H1 (cell line): ENCODE results near the gene ACY1. TPM values are rescaled to one million over a fixed set of nuclear protein-coding genes. Genes with fewer than 3 reads are reported as not detected.

Experiments
- CTCF ChIA-PET: fragments of 300-600 bp; sonication (Branson Sonifier 250); formaldehyde crosslinking; loops from one replicate; lab custom pipeline; 2021; ENCODE audit not compliant: partially characterized antibody; lab: Charles Lee
- POLR2A ChIA-PET: fragments of 300-600 bp; sonication (Branson Sonifier 250); formaldehyde crosslinking; loops from one replicate; lab custom pipeline; 2021; ENCODE audit warnings: inconsistent platforms; ENCODE audit not compliant: partially characterized antibody; lab: Charles Lee
- DNase-seq, 2 experiments: peaks; one replicate each; pipeline versions ENCODE4 v3.0.0 to v3.0.0-alpha.2; 2010 to 2022; ENCODE audit warnings: low spot score in 2 of 2, low read depth in 1 of 2, mixed read lengths in 1 of 2
- FAIRE-seq: peaks from 2 replicates; lab custom pipeline; 2011; peaks lifted over from hg19 to GRCh38; lab: Jason Lieb, UNC
- H2AFZ ChIP-seq: 2 replicates; pipeline ENCODE4 v1.8.1; 2012; ENCODE audit warnings: low read length, inconsistent platforms
- H2AK5ac ChIP-seq: 2 replicates; pipeline ENCODE4 v1.6.1; 2013; ENCODE audit warnings: low read depth, low read length
- H2BK120ac ChIP-seq: replicated peaks from 2 replicates; pipeline ENCODE3; 2013; ENCODE audit warnings: low read depth, low read length, inconsistent platforms
- H2BK12ac ChIP-seq: 2 replicates; pipeline ENCODE4 v1.6.1; 2013; ENCODE audit warnings: low read depth, low read length
- H2BK15ac ChIP-seq: 2 replicates; pipeline ENCODE4 v1.6.1; 2013; ENCODE audit warnings: low read length
- H2BK20ac ChIP-seq: 2 replicates; pipeline ENCODE4 v1.6.1; 2013; ENCODE audit warnings: low read length
- H2BK5ac ChIP-seq: 2 replicates; pipeline ENCODE4 v1.6.1; 2013; ENCODE audit warnings: low read depth, low read length
- H3K14ac ChIP-seq: 2 replicates; pipeline ENCODE4 v1.6.1; 2013; ENCODE audit warnings: inconsistent platforms; ENCODE audit not compliant: insufficient read length
- H3K18ac ChIP-seq: 2 replicates; pipeline ENCODE4 v1.6.1; 2013; ENCODE audit warnings: low read length; ENCODE audit errors: extremely low read depth
- H3K23ac ChIP-seq: 2 replicates; pipeline ENCODE4 v1.6.1; 2013; ENCODE audit warnings: inconsistent platforms; ENCODE audit not compliant: insufficient read length
- H3K23me2 ChIP-seq: 2 replicates; pipeline ENCODE4 v1.6.1; 2013; ENCODE audit warnings: low read depth, low read length
- H3K27ac ChIP-seq: 2 replicates; pipeline ENCODE4 v1.6.1; 2011; ENCODE audit warnings: low read depth, low read length, inconsistent platforms
- H3K27me3 ChIP-seq, 4 experiments: replicated peaks in 1 of 4; 1 replicate in 1 of 4; 2 replicates in 3 of 4; pipeline versions ENCODE4 v1.6.1 to v1.8.1; 2011 to 2013; ENCODE audit warnings: low read length in 3 of 4, mild to moderate bottlenecking in 3 of 4, inconsistent platforms in 2 of 4, mixed read lengths in 2 of 4, moderate library complexity in 1 of 4; ENCODE audit not compliant: control insufficient read depth in 3 of 4, insufficient read depth in 3 of 4; ENCODE audit errors: extremely low read depth in 1 of 4
- H3K36me3 ChIP-seq, 4 experiments: 2 replicates each; pipeline versions ENCODE4 v1.6.1 to v1.8.1; 2011 to 2013; ENCODE audit warnings: mild to moderate bottlenecking in 4 of 4, low read length in 3 of 4, moderate library complexity in 2 of 4, control low read depth in 1 of 4, inconsistent platforms in 1 of 4; ENCODE audit not compliant: insufficient read depth in 4 of 4, control insufficient read depth in 2 of 4
- H3K4ac ChIP-seq: replicated peaks from 2 replicates; pipeline ENCODE3; 2013; ENCODE audit warnings: low read length, low read depth, mixed read lengths, inconsistent platforms; ENCODE audit not compliant: insufficient read length
- H3K4me1 ChIP-seq, 4 experiments: replicated peaks in 1 of 4; 1 replicate in 1 of 4; 2 replicates in 3 of 4; pipeline versions ENCODE4 v1.6.1 to v1.8.1; 2011 to 2013; ENCODE audit warnings: low read length in 3 of 4, inconsistent platforms in 2 of 4, mixed read lengths in 1 of 4; ENCODE audit not compliant: insufficient read depth in 4 of 4, control insufficient read depth in 3 of 4
- H3K4me2 ChIP-seq, 2 experiments: 2 replicates each; pipeline versions ENCODE4 v1.6.1 to v1.8.1; 2011 to 2013; ENCODE audit warnings: low read depth in 2 of 2, low read length in 2 of 2, control low read depth in 1 of 2, inconsistent platforms in 1 of 2, mild to moderate bottlenecking in 1 of 2; ENCODE audit not compliant: insufficient read depth in 1 of 2
- H3K4me3 ChIP-seq, 4 experiments: fragments of 200-600, 300-600 bp in 1 of 4; sonication (generic), shearing (Covaris generic), sonication (Bioruptor Twin) in 1 of 4; 2 replicates each; pipeline versions ENCODE4 v1.5.1 to v1.8.1; 2011 to 2016; ENCODE audit warnings: low read length in 4 of 4, low read depth in 3 of 4, control low read depth in 2 of 4, inconsistent platforms in 2 of 4, mild to moderate bottlenecking in 2 of 4, mixed read lengths in 1 of 4, moderate library complexity in 1 of 4; ENCODE audit not compliant: insufficient read depth in 2 of 4; ENCODE audit errors: extremely low read depth in 1 of 4
- H3K56ac ChIP-seq: replicated peaks from 2 replicates; pipeline ENCODE3; 2013; ENCODE audit warnings: low read depth, mild to moderate bottlenecking, mixed read lengths, low read length, inconsistent platforms; ENCODE audit not compliant: insufficient read length
- H3K79me1 ChIP-seq: 2 replicates; pipeline ENCODE4 v1.6.1; 2013; ENCODE audit warnings: low read depth, low read length, control low read depth
- H3K79me2 ChIP-seq, 2 experiments: 2 replicates each; pipeline versions ENCODE4 v1.6.1 to v1.8.1; 2012 to 2013; ENCODE audit warnings: low read length in 2 of 2, mild to moderate bottlenecking in 2 of 2, inconsistent platforms in 1 of 2; ENCODE audit not compliant: insufficient read depth in 2 of 2, control insufficient read depth in 1 of 2
- H3K9ac ChIP-seq, 4 experiments: replicated peaks in 1 of 4; 1 replicate in 1 of 4; 2 replicates in 3 of 4; pipeline versions ENCODE4 v1.6.1 to v1.8.1; 2011 to 2013; ENCODE audit warnings: low read depth in 3 of 4, low read length in 3 of 4, control low read depth in 2 of 4, mild to moderate bottlenecking in 2 of 4, moderate library complexity in 2 of 4, inconsistent platforms in 1 of 4; ENCODE audit errors: extremely low read depth in 1 of 4
- H3K9me3 ChIP-seq, 2 experiments: 2 replicates each; pipeline versions ENCODE4 v1.6.1 to v1.8.1; 2012 to 2013; ENCODE audit warnings: mild to moderate bottlenecking in 2 of 2, moderate library complexity in 2 of 2, control low read depth in 1 of 2, inconsistent platforms in 1 of 2, low read depth in 1 of 2, low read length in 1 of 2, mixed read lengths in 1 of 2; ENCODE audit not compliant: insufficient read depth in 2 of 2
- H4K20me1 ChIP-seq, 2 experiments: replicated peaks in 1 of 2; 2 replicates each; pipeline versions ENCODE3 to v1.8.1; 2011 to 2013; ENCODE audit warnings: inconsistent platforms in 2 of 2, low read length in 2 of 2, mild to moderate bottlenecking in 1 of 2; ENCODE audit not compliant: insufficient read depth in 2 of 2, control insufficient read depth in 1 of 2
- H4K5ac ChIP-seq: 2 replicates; pipeline ENCODE4 v1.6.1; 2013; ENCODE audit warnings: low read length, low read depth, mixed read lengths, inconsistent platforms; ENCODE audit not compliant: insufficient read length
- H4K8ac ChIP-seq: 2 replicates; pipeline ENCODE4 v1.8.0; 2013; ENCODE audit warnings: mild to moderate bottlenecking, moderate library complexity, low read length, inconsistent platforms; ENCODE audit not compliant: insufficient read depth; ENCODE audit errors: extremely low read depth
- H4K91ac ChIP-seq: replicated peaks from 2 replicates; pipeline ENCODE3; 2013; ENCODE audit warnings: low read length, mixed read lengths, inconsistent platforms; ENCODE audit not compliant: insufficient read length
- CBX5 ChIP-seq: fragments of 300-800, 300-1000 bp; sonication (generic); IDR thresholded peaks from 2 replicates; pipeline ENCODE4 v1.7.1; 2016; ENCODE audit warnings: antibody characterized with exemption, low read length, low read depth
- CBX8 ChIP-seq: fragments of 300-800, 300-1000 bp; sonication (generic); IDR thresholded peaks from 2 replicates; pipeline ENCODE4 v1.7.1; 2016; ENCODE audit warnings: low read depth, low read length, borderline replicate concordance
- CTCF ChIP-seq, 3 experiments: IDR thresholded peaks; 1 replicate in 2 of 3; 2 replicates in 1 of 3; pipeline versions ENCODE4 v1.5.1 to v1.6.1; 2011; ENCODE audit warnings: low read length in 3 of 3, mild to moderate bottlenecking in 3 of 3, inconsistent platforms in 2 of 3, low read depth in 1 of 3, moderate library complexity in 1 of 3; ENCODE audit not compliant: insufficient read depth in 1 of 3; ENCODE audit errors: control extremely low read depth in 1 of 3
- EP300 ChIP-seq, 2 experiments: IDR thresholded peaks; 1 replicate in 1 of 2; 2 replicates in 1 of 2; pipeline ENCODE4 v1.6.1; 2011 to 2012; ENCODE audit warnings: low read depth in 2 of 2, low read length in 2 of 2, mild to moderate bottlenecking in 2 of 2, borderline replicate concordance in 1 of 2, inconsistent platforms in 1 of 2, moderate library complexity in 1 of 2
- EZH2 ChIP-seq: fragments of 200-600 bp; sonication (generic); IDR thresholded peaks from 2 replicates; pipeline ENCODE4 v1.7.1; 2012; ENCODE audit warnings: low read depth, mild to moderate bottlenecking, moderate library complexity, low read length, inconsistent platforms; ENCODE audit not compliant: severe bottlenecking
- KDM4A ChIP-seq: IDR thresholded peaks from one replicate; pipeline ENCODE4 v1.7.1; 2012; ENCODE audit warnings: low read depth, mild to moderate bottlenecking, moderate library complexity, low read length, inconsistent platforms; ENCODE audit not compliant: severe bottlenecking
- RAD21 ChIP-seq, 2 experiments: IDR thresholded peaks in 1 of 2; conservative IDR thresholded peaks in 1 of 2; 2 replicates each; pipeline ENCODE4 v1.6.1; 2011; ENCODE audit warnings: low read depth in 2 of 2, low read length in 2 of 2, improper control_type of control experiment in 1 of 2, inconsistent platforms in 1 of 2, mild to moderate bottlenecking in 1 of 2, moderate library complexity in 1 of 2
- RNF2 ChIP-seq: fragments of 200-900, 300-1000 bp; sonication (generic); IDR thresholded peaks from 2 replicates; pipeline ENCODE4 v1.7.1; 2016; ENCODE audit warnings: borderline replicate concordance, low read depth, mild to moderate bottlenecking, antibody characterized with exemption, low read length; ENCODE audit not compliant: poor library complexity, severe bottlenecking; ENCODE audit errors: missing control alignments
- SIX5 ChIP-seq: IDR thresholded peaks from 2 replicates; pipeline ENCODE4 v1.6.1; 2011; ENCODE audit warnings: mild to moderate bottlenecking, low read depth, low read length
- WGBS, 2 experiments: shearing (Covaris generic) in 1 of 2; methylation state at CpG; one replicate each; pipeline versions ENCODE4 v1.1.6 to v1.1.7; 2013 to 2015; ENCODE audit warnings: low lambda C conversion rate in 2 of 2, mixed read lengths in 2 of 2, inconsistent platforms in 1 of 2, low coverage in 1 of 2, missing lambda C conversion rate in 1 of 2; ENCODE audit not compliant: insufficient replicate concordance in 2 of 2, insufficient coverage in 1 of 2, insufficient read length in 1 of 2; ENCODE audit errors: extremely low coverage in 1 of 2, missing lambda C conversion rate in 1 of 2; 5-methylcytosine and 5-hydroxymethylcytosine counted together
- polyA plus RNA-seq, 7 experiments: library from polyadenylated mRNA; depleted of rRNA in 3 of 7; stranded (reverse) in 5 of 7; unstranded in 2 of 7; fragments of >200 nt in 5 of 7; fragments of 200-250 nt in 2 of 7; gene quantifications; 1 replicate in 5 of 7; 2 replicates in 1 of 7; 4 replicates in 1 of 7; pipeline versions ENCODE4 v1.2.1 to v1.2.3, GENCODE V29; 2011 to 2013; ENCODE audit warnings: missing spikeins in 2 of 7, mixed read lengths in 2 of 7
- total RNA-seq: library from RNA; stranded (reverse); fragmentation: NEBNext Ultra II Directional; extraction: Animal tissue kit (Norgen Biotek cat#: 25700); gene quantifications from 2 replicates; pipeline ENCODE4 v1.2.1, GENCODE V29; 2021
- TF ChIP-seq, protein P1 (sequence below): IDR thresholded peaks from 2 replicates; pipeline ENCODE4 v1.6.1; 2012; ENCODE audit warnings: inconsistent platforms

ACY1 gene
- total and polyA plus RNA-seq, 2 of the 8 experiments (the other 6 are each of a cell fraction or from before 2014, with no cell fraction given): 48.3 to 113 TPM

DNA sequence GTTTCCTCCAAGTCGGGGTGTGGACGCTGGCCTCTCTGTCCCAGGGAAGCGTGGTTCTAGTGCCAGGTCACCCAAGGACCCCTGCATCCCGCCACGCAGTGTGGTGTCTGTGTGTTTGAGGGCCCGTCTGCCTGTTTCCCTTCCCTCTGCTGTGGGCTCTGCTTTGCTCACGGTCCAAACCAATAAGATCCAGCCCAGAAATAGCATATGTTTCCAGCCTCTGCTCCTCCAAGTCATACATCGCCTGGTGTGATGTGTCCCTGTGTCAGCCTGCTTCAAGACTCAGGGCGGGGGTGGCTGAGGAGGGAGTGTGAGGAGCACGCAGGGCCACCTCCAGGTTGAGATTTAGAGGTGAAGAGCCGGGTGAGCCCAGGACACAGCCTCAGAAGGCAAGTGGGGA is 34.3 kb downstream of the ACY1 start:
- Histone ChIP-seq H4K8ac (no peak overlapping the region), H2AFZ (no peak overlapping the region), H3K23ac (no peak overlapping the region), H3K4me1 (no peaks in the 10 kb centered on the region; a peak in 1 of 7 replicates), H3K79me2 (no peaks in the 10 kb centered on the region), H2AK5ac (no peak overlapping the region), H3K36me3 (no peaks in the 10 kb centered on the region), H4K20me1 (no peaks in the 10 kb centered on the region), H3K56ac (no peak overlapping the region), H3K23me2 (peaks cover 1% of the 10 kb centered on the region; the same call in 1 of the 2 replicates), H3K27me3 (no peaks in the 10 kb centered on the region), H3K4me3 (no peak overlapping the region), H2BK120ac (no peak overlapping the region), H3K4ac (no peak overlapping the region), H3K4me2 (no peak overlapping the region), H4K5ac (no peak overlapping the region), H3K27ac (no peak overlapping the region), H3K79me1 (no peaks in the 10 kb centered on the region), H3K9me3 (no peaks in the 10 kb centered on the region), H2BK15ac (no peak overlapping the region), H2BK12ac (no peak overlapping the region), H3K18ac (no peak overlapping the region), H3K9ac (no peak overlapping the region), H2BK5ac (no peak overlapping the region), H2BK20ac (no peak overlapping the region), H3K14ac (no peak overlapping the region), H4K91ac (no peak overlapping the region)
- ChIA-PET POLR2A (no interaction called here), CTCF (interaction anchor here (0.6 to 24.7 kb wide), 8 partner anchors 8 to 106 kb away, joined by 3 to 984 read pairs (median 6); partner anchors contain the start of gene DUSP7)
- FAIRE-seq: no peak
- 93% methylated on average over 11 of the region's 11 CpGs; no CpG with 5 or more reads in 1 of the 2 experiments for WGBS, 2 experiments
- DNase-seq: no peak
- TF ChIP-seq KDM4A (no peak), SIX5 (no peak), EZH2 (no peak), CBX5 (no peak), CBX8 (no peak), CTCF (IDR thresholded peaks at IDR 0.05; ENCODE audit: control extremely low read depth in 1 of 3, insufficient read depth in 1 of 3, low read depth in 1 of 3, low read length in 3 of 3) (no peak), RAD21 (IDR thresholded peaks at IDR 0.05 in 1 of 2, conservative IDR thresholded peaks at IDR 0.05 in 1 of 2; ENCODE audit: low read depth in 2 of 2, low read length in 2 of 2) (no peak), RNF2 (no peak), EP300 (IDR thresholded peaks at IDR 0.05; ENCODE audit: borderline replicate concordance in 1 of 2, low read depth in 2 of 2, low read length in 2 of 2) (no peak)
- TF ChIP-seq, protein P1, sequence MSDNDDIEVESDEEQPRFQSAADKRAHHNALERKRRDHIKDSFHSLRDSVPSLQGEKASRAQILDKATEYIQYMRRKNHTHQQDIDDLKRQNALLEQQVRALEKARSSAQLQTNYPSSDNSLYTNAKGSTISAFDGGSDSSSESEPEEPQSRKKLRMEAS: no peak
